ENCODE measurements around the gene DYNLT1.

- no peak for TF ChIP-seq CTCF (IDR thresholded peaks at IDR 0.05; ENCODE audit: poor library complexity)
- TF ChIP-seq EZH2phosphoT487 (IDR thresholded peaks at IDR 0.05; ENCODE audit: low read depth, severe bottlenecking, unreplicated experiment): no peak
Observed at GRCh38 chr6:158611541-158612370, 32.8 kb downstream of the DYNLT1 start.
